GM18520 (cell line): ENCODE measurements around the gene KLK2.

Experiments
- ATAC-seq: cut with Tn5 transposase; IDR thresholded peaks from one replicate; pipeline ENCODE4 v1.9.1; 2021; ENCODE audit not compliant: unreplicated experiment

The KLK2 gene

GRCh38 chr19:50921426-50922316 is 48.4 kb downstream of the KLK2 start:
- ATAC-seq, result no peak

- ATAC-seq, result peak; percentile 58
Observed at GRCh38 chr19:50922317-50922853, 49.1 kb downstream of the KLK2 start.

- no peak for ATAC-seq
Observed at GRCh38 chr19:50924586-50924985, 51.3 kb downstream of the KLK2 start.

- no peak for ATAC-seq
Observed at GRCh38 chr19:50925734-50926133, 52.5 kb downstream of the KLK2 start.

GRCh38 chr19:50926144-50926543 is 52.9 kb downstream of the KLK2 start:
- no peak for ATAC-seq

- no peak for ATAC-seq
Observed at GRCh38 chr19:50928831-50929230, 55.6 kb downstream of the KLK2 start.
